ENCODE measurements around the gene CRKL.
"Not testable (repeated sequence)": the region's sequence is repeated elsewhere in the genome, so short reads cannot be mapped to it uniquely, and the experiment has no call there.

CRKL gene

GRCh38 chr22:20901093-20902033, 15.8 kb upstream of the CRKL start:
- not testable (repeated sequence) for DNase-seq

- DNase-seq = no peak
These were observed 14.1 kb upstream of the CRKL start for GRCh38 chr22:20903093-20903492.

GRCh38 chr22:20904008-20904979, 12.9 kb upstream of the CRKL start:
- DNase-seq = no peak

- DNase-seq = no peak
These were observed 12.2 kb upstream of the CRKL start for GRCh38 chr22:20904980-20905355.

GRCh38 chr22:20905415-20906386, 11.5 kb upstream of the CRKL start:
- DNase-seq = no peak

GRCh38 chr22:20906387-20906767, 10.8 kb upstream of the CRKL start:
- no peak for DNase-seq

GRCh38 chr22:20908717-20909116, 8.5 kb upstream of the CRKL start:
- not testable (repeated sequence) for DNase-seq

- no peak for DNase-seq
These were observed 7.5 kb upstream of the CRKL start for GRCh38 chr22:20909543-20910303.

- DNase-seq = no peak
These were observed 4.7 kb upstream of the CRKL start for GRCh38 chr22:20912494-20912893.

- no peak for DNase-seq
These were observed 1.5 kb downstream of the CRKL start for GRCh38 chr22:20918663-20919218.

GRCh38 chr22:20919718-20920117, 2.5 kb downstream of the CRKL start:
- no peak for DNase-seq

- DNase-seq = no peak
These were observed 3.6 kb downstream of the CRKL start for GRCh38 chr22:20920881-20921203.

GRCh38 chr22:20922141-20922751, 5.0 kb downstream of the CRKL start:
- DNase-seq = no peak

GRCh38 chr22:20926243-20926642, 9.0 kb downstream of the CRKL start:
- DNase-seq = no peak

GRCh38 chr22:20927940-20928572, 10.8 kb downstream of the CRKL start:
- no peak for DNase-seq

GRCh38 chr22:20928573-20928967, 11.4 kb downstream of the CRKL start:
- no peak for DNase-seq

GRCh38 chr22:20930004-20930403, 12.8 kb downstream of the CRKL start:
- DNase-seq = no peak

- DNase-seq = not testable (repeated sequence)
These were observed 13.2 kb downstream of the CRKL start for GRCh38 chr22:20930435-20930834.

GRCh38 chr22:20931126-20931654, 14.0 kb downstream of the CRKL start:
- no peak for DNase-seq

- no peak for DNase-seq
These were observed 16.7 kb downstream of the CRKL start for GRCh38 chr22:20933910-20934309.
